GM21619 (cell line): Measurements from ENCODE around the gene COL11A2.

Source experiments
- ATAC-seq: cut with Tn5 transposase; IDR thresholded peaks from one replicate; pipeline ENCODE4 v1.9.1; 2021; ENCODE audit not compliant: unreplicated experiment

COL11A2 gene

GRCh38 chr6:33172688-33173534, 19.4 kb downstream of the COL11A2 start:
- ATAC-seq, result no peak

GRCh38 chr6:33171880-33172687, 20.2 kb downstream of the COL11A2 start:
- no peak for ATAC-seq

GRCh38 chr6:33171016-33171879, 21.0 kb downstream of the COL11A2 start:
- no peak for ATAC-seq

DNA sequence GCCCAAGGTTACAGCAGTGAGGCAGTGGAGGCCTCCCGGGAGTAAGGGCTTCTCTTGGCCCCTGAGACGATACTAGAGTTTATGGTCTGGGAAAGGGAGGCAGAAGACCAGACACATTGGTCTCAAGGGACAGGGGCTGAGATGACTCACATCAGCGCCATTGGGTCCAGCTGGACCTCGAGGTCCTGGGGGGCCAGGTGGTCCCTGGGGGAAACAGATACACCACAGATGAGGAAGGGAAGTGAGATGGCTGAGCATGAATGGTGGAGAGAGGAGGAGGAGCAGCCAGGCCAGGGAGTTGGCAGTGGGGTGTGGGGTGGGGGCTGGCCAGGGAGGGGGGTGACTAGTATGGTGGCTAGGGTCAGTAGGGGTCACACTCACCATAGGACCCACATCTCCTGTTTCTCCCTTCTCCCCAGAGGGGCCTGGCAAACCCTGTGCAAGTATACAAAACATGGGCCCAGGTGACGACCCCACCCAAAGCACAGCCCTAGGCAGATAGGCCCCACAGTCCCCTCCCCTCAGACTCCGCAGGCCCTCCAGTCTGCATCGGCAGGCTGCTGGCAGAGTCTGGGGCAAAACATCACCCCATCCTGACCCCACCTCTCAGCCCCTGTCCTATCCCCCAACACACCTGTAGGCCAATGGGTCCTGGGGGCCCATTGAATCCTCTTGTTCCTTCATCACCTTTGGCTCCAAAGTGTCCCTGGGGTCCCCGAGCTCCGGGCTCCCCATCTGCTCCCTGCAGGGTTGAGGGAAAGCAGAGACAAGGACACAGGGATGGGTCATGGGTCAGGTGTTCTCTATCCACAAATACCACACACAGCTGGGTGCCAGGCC, 21.9 kb downstream of the COL11A2 start:
- ATAC-seq, result peak; percentile 51

GRCh38 chr6:33169291-33170175, 22.7 kb downstream of the COL11A2 start:
- no peak for ATAC-seq

DNA sequence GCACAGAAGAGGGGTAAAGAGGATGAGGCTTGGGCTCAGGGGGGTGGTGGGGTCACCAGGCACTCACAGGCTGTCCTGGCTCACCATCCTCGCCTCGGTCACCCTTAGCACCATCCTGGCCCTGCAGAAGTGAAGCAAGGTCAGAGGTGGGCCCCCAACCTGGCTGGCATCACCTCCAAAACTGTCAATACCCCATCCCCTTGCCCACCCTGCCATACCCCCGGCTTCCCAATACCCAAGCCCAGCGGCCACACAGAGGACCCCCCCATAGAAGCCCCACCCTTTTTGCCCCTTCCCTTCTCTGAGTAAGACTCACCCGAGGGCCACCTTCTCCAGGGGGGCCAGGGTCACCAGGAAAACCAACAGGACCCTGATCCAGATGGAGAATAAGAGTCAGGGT, 23.6 kb downstream of the COL11A2 start:
- ATAC-seq, result no peak

- ATAC-seq, result no peak
Measured at GRCh38 chr6:33168284-33168601, 24.0 kb downstream of the COL11A2 start.

GRCh38 chr6:33167374-33168283, 24.6 kb downstream of the COL11A2 start:
- no peak for ATAC-seq

- ATAC-seq, result no peak
Measured at GRCh38 chr6:33166811-33167210, 25.5 kb downstream of the COL11A2 start.

GRCh38 chr6:33166363-33166762, 25.9 kb downstream of the COL11A2 start:
- ATAC-seq, result no peak

DNA sequence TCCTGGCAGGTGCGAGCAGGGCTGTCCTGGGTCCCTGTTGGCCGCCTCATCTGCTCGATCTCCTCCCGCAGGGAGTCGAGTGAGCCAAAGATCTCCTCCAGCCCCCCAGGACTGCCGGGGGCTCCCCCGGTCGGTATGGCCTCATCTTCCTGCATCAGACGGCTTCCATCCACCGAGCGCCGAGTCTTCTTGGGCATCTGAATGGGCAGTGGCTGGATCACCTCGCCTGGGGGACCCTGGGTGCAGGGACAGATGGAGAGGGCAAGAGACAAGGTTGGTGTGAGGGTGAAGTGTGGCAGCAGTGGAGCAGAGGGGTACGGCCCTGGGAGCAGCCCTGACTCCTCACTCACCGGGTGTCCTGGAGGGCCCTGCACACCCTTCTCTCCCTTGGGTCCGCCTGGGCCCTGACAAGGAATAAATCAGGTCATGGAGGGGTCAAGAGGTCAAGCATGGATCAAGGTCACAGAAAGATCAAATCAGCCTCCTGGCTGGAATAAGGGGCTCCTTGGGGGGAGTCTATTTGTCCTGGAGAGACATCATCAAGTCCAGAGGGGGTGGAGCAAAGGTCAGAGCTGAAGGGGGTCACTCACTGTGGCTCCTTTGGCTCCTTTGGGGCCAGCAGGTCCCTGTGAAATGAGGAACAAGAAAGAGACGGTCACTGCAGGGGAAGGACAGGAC, 26.5 kb downstream of the COL11A2 start:
- no peak for ATAC-seq

DNA sequence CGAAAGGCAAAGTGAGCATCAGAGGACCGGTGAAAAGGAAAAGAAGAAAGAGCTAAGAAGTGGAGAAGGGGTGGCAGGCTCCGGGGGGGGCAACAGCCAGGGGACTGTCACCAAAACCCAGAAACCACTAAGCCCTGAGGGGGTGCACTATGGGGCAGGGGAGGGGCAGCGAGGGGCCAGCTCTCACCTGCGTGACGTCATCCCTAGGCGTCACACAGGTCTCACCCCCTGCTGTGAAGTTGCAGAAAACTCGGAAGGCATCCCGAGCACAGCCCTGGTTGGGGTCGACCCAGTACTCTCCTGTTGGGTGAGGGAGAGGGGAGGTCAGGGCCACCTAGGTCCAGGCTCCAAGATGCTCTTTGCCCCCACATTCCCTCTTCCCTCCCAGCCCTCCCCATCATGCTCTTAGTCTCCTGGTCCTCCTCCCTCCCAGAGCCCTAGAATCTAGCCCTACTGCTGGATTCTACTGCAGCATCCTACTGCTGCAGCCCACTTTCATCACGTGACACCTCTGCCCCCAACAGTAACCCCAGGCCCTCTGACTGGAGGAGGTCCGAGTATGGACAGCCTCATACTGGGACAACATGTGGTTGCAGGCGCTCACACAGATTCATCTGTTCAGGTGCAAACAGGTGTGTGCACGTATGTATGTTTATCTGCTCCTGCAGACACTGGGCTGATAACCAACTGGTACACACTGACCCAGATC, 27.4 kb downstream of the COL11A2 start:
- ATAC-seq, result no peak

DNA sequence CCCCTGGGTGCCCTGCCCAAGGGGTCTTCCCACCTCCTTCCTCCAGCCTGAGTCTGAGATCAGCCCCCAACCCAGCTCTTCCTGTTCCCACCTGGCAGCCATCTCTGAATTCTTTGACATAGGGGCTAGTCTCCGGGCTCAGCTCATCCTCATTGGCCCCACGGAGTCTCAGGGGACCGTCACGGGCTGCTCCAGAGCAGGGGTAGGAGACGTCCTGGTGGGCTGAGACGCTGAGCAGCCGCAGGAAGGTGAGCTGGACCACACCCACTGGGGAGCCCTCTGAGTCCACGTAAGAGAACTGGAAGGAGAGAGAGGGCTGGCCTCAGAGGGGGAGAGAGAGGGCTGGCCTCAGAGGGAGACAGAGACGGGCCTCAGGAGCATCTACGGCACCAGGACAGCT, 28.1 kb downstream of the COL11A2 start:
- ATAC-seq, result no peak

DNA sequence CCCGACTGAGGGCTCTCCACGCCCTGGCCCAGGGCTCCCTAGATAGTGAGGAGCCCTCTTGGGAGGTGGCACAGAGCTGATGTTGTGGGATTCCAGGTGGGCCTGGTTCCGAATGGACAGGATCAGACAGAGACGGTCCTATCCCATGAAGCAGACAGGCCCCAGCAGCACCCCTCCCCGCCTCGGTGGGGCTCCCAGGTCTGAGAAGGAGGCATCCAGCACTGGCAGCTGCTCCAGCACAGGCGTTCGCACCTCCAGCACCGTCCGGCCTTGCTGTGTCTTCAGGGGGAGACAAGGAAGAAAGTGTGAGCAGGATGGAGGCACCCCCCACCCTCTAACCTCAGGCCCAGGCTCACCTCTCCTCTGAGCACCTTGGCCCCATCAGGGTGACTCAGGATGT, 28.7 kb downstream of the COL11A2 start:
- no peak for ATAC-seq

- ATAC-seq, result no peak
Measured at GRCh38 chr6:33161354-33162331, 30.6 kb downstream of the COL11A2 start.

GRCh38 chr6:33160728-33161344, 31.4 kb downstream of the COL11A2 start:
- ATAC-seq, result no peak
